Esophagus mucosa (tissue), 1 donor: ENCODE data around the gene GPR17. TPM values are rescaled to one million over a fixed set of nuclear protein-coding genes. Genes with fewer than 3 reads are reported as not detected.
A peak's percentile ranks its signal among the peaks of the same experiment; 100 is the strongest.

Source experiments
- ATAC-seq: fragments of 200-7000 bp; cut with Tn5 transposase; one replicate; pipeline ENCODE4 v1.9.1; 2020
- total RNA-seq: library from RNA; stranded (reverse); gene quantifications from one replicate; pipeline ENCODE4 v1.2.4, GENCODE V29; 2023
- donor health status: DM: yes; HTN: yes; CAD: no.

The GPR17 gene
- total RNA-seq, 1 donor from 2014 or later: not detected

DNA sequence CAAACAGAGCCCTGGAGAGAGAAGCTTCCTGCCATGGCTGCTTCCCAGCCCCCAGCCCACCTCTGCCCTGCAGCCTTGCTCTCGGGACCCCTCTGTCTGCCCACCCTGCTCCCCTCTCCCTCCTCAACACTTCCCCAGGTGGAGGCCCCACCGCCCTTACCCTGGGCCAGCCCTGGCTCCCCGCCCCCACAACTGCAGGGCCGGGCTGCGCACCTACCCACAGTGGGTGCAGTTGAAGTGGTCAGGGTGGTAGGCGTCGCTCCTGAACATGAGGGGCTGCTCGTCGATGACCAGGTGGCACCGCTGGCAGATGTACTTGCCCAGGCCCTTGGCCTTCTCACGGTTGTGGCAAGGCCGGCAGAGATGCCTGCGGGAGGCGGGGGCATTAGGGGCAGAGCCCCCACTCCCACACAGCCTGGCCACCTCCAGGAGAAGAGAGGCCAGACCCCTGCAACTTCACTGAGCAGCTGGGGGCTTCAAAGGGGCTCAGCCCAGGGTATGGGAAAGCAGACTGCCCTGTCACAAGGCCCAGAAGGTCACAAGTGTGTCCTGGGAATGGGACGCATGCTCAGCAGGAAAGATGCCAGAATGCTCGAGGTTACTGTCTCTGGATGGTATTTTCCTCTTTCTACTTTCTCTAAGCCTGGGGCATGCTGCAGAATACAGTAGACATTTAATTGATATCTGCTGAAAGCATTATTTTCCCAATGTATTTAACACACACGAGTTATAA lies 3.1 kb upstream of the GPR17 start:
- ATAC-seq: no peak

DNA sequence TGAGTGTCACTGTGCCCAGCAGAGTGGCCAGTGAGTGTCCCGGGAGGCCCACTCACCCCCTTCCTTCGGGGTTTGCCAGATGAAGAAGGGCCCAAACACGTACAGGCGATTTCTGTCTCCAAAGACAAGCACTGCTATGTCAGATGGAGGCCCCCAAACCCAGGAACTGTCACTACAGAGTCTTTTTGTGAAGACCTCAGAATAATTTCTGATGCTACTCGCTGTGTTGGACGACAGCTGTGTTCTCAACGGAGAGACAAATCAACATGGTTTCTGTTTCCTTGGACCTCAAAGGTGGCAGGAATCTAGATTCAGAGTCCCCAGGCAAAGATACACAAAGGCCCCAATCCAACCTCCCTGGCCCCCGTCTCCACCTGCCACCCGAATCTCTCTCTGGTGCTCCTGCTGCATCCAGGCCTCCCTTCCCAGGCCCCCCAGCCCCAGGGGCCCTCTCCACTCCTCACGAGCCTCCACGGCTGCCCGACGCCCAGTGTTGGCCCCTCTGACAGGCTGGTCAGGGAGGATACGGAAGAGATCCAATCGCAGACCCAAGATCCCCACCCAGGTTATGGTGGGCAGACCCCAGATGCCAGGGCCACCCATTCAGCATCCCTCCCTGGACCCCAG lies 2.4 kb upstream of the GPR17 start:
- no peak for ATAC-seq

DNA sequence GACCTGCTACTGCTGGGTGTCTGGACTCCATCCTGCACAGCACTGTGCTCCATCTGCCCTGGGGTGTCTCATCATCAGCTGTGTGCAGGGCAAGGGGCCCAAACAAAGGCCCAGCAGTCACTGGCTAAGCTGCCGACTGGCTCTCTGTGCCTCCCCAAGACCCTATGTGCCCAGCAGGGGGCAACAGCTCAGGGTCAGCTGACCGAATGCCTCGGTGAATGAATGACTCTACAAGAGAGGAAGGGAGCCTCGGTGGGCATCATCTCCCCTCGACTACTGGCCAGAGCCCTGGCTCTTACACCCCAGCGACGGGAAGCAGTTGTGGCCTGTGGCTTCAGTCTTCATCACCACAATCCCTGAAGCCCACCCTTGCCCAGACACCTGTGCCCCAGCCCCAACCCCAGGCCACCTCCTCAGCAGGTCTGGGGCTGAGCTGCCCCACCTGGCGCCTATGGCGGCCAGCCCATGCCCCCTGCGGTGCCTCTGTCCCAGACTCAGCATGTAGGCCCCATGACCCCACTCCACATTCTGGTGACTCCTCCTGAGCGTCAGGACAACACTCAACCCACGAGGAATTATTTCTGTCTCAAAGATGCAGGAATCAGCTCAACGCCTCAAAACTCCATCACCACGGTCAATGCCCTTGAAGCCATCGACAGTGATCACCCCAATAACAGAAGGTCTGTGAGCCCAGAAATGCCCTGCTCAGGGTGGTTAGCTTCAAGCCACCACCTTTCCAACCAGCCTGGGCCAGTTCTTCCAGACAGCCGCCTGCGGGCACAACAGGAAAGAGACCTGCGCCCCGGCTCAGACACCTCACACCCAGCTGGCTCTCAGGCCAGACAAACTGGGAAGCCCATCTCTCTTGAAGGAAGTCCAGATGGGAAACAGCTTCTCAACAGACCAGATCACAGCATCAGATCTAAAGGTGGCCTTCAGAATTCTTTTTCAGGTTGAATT lies 1.6 kb upstream of the GPR17 start:
- no peak for ATAC-seq

DNA sequence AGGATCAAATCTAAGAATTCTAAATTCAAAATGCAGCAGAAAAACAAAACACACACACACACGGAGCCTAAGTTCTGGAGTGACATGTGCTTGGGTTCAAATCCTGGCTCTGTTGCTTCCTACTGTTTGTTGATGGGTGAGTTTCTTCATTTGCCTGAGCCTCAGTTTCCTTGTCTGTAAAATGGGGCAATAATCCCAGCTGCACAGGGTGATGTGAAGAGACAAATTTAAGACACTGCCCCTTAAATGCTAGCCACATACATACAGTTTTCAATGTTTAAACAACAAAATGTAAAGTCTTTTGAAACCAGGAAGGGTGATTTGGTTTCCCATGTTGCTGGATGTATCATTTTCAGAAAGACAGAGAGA lies 943 bp upstream of the GPR17 start:
- ATAC-seq: no peak

DNA sequence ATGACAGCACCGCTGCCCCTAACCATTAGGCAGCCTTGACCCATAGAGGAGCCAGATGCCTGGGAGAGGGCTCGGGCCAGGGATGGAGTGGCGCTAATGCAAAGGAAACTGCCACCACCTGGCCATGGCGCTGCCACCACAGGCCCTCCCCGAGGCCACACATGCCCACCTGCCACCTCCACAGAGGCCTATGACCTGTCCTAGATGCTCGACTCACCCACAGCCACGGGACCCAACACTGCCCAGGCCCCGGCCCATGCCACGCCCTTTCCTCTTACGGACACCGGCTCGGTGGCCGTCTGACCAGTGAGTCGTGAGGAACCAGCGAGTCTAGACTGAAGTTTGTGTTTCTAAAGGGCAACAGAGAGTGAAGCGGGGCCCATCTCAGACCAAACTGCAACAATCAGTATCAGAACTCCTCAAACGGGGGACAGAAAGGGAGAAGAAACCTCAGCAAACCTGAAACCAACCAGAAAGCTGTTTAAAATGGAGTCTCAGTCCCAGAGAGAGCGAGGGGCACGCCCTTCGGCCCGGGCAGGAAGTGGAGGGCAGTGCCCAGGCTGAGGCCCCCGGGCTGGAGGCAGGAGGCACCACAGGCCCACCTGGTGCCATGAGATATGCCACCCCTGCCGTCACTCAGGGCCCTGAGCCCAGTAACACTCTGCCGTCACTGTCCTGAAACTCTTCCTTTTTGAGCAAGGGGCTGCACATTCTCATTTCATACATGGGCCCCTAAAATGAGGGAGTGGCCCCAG lies 711 bp downstream of the GPR17 start:
- ATAC-seq: peak; percentile 3

DNA sequence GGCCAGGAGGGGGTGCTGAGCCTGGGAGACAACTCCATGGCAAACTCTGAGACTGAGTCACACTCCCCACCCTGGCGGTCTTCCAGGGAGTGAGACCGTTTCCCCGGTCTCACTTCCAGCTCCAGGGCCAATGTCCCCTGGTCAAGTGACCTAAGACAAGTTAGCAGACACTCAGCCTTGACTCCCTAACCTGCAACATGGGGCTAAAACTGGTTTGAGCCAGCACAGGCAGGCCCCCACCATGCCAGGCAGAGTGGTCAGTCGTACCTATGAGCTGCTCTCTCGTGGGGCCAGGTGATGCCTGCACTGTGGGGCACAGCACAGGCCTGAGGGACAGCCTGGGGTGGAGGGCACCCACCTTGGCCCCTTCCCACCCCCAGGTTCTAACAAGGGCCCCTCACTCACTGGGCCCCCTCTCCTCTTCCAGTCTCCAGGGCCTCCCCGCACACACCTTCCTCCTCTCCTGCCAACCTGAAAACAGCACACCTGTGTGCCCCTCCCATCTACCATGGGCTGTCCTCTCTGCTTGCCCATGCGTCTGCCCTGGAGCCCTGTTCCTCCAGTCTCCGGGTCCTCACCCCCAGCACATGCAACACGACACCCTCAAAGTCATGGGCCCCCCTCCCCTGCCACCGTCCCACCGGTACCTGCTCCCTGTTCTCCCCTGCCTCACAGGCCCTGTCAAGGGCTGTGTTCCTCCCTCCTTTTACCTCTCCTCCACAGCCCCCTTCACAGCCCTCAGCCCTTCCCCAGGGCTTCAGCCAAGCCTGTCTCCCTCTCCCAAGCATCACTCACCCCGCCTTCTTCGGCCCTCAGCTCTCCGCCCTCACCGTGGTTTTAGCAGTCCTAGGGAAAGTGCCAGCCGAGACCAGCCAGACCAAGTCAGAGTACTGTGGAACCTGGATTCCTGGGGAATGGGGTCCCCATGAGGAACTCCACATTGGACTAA lies 1.6 kb downstream of the GPR17 start:
- peak; percentile 4 for ATAC-seq

DNA sequence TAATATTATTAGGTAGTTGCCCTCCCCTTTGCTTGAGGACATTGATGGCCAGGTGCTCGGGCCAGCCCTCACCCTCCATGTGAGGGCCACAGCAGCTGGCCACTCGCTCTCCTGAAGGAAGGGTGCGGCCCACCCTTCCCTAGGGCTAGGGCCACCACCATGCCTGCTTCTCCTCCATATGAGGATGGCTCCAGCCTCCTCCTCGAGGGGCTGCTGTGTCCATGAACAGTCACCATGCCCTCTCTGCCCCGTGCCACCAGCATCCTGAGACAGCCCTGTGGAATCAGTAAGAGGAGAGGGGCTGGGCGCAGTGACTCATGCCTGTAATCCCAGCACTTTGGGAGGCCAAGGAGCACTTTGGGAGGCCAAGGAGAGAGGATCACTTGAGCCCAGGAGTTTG lies 2.4 kb downstream of the GPR17 start:
- no peak for ATAC-seq

DNA sequence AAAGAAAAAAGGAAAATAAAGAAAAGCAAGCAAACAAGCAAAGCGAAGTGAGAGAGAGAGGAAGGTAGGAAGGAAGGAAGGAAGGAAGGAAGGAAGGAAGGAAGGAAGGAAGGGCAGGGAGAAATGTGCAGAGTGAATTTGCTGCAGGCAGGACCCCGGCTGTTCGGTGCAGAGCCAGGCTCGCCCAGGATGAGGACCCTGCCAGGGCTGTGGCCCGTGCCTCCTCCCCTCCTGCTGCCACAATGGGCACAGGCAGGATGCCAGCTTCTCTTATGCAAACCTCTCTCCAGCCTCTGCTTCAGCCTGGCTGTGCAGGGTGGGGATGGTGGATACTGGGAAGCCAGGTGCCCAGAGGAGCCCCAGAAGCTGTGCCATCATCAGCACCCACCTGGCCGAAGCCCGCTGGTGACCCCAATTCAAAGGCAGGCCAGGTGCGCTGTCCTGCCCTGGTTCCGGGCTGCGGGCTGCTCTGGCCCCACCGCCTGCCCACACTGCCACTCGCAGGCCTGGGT lies 3.2 kb downstream of the GPR17 start:
- ATAC-seq: no peak

DNA sequence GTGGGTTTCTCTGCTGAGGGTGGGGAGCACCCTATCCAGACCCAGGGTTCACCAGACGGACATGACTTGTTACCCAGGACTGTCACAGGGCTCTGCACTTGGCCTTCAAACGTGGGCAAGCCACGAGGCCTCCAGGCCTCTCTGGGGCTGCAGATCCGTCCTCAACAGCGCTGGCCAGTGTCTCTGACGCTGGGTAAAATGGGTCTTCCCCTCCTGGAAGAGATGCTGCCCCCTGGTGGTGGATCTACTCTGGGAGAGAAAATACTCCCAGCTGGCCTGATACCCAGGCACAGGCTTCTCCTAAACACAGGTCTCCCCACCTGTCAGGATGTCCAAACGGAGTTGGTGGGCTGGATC lies 3.7 kb downstream of the GPR17 start:
- ATAC-seq: peak; percentile 61

DNA sequence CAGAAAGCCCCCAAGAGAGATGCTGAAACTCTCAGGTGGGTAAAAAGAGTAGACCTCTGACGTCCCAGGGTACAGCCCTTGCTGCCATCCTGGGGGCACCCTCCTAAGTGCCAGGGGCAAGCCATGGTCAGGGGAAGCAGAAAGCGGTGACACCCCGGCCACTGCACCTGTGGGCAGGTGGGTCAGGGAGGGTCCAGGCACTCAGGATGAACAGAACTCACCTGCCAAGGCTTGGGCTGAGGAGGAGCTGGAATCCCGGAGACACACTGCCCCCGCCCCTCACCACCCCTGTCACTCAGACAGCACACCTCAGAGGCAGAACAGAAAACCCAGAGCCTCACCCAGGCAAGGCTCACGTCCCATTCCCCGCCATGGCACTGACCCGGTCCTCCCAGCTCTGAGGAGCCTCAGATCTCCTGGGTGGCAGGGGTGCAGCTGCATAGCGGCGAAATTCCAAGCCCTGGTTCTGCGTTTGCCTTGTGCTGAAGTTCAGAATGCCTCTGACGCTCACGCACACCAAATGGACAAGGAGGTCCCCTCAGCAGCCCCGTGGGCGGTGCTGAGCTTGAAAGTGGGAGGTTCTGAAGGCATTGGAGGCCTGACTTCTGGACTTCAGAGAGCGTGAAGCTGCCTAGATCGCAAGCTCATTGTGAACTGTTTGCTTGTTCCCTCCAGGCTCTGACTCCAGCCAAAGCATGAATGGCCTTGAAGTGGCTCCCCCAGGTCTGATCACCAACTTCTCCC lies 4.3 kb downstream of the GPR17 start:
- ATAC-seq: no peak

DNA sequence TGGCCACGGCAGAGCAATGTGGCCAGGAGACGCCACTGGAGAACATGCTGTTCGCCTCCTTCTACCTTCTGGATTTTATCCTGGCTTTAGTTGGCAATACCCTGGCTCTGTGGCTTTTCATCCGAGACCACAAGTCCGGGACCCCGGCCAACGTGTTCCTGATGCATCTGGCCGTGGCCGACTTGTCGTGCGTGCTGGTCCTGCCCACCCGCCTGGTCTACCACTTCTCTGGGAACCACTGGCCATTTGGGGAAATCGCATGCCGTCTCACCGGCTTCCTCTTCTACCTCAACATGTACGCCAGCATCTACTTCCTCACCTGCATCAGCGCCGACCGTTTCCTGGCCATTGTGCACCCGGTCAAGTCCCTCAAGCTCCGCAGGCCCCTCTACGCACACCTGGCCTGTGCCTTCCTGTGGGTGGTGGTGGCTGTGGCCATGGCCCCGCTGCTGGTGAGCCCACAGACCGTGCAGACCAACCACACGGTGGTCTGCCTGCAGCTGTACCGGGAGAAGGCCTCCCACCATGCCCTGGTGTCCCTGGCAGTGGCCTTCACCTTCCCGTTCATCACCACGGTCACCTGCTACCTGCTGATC lies 4.9 kb downstream of the GPR17 start:
- ATAC-seq: no peak

DNA sequence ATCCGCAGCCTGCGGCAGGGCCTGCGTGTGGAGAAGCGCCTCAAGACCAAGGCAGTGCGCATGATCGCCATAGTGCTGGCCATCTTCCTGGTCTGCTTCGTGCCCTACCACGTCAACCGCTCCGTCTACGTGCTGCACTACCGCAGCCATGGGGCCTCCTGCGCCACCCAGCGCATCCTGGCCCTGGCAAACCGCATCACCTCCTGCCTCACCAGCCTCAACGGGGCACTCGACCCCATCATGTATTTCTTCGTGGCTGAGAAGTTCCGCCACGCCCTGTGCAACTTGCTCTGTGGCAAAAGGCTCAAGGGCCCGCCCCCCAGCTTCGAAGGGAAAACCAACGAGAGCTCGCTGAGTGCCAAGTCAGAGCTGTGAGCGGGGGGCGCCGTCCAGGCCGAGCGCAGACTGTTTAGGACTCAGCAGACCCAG lies 5.4 kb downstream of the GPR17 start:
- ATAC-seq: no peak

DNA sequence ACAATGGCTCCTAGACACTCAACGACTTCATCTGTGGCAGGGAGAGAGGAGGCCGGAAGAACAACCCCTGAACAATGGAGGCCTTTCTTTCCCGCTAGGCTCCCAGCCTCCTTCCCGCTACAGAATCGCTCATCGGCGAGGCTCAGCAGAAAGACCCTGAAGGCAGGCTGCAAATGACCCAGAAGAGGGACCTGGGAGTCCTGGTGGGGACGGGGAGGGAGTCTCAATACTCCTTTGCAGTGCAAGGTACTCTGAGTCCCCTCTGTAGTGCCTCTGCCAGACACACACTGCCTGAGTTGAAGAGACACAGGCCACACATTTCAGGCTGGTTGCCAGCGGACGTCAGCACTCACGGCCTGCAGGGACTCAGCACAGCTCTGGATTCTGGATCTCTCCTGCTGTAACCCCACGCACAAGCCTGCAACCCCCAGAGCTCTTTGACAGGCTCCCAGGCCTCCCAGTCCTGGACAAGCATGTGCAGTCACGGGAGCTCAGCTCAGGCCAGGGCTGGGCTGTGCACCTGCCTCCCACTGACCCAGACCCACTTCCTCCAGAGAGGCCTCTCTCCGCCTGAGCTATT lies 6.1 kb downstream of the GPR17 start:
- ATAC-seq: no peak

DNA sequence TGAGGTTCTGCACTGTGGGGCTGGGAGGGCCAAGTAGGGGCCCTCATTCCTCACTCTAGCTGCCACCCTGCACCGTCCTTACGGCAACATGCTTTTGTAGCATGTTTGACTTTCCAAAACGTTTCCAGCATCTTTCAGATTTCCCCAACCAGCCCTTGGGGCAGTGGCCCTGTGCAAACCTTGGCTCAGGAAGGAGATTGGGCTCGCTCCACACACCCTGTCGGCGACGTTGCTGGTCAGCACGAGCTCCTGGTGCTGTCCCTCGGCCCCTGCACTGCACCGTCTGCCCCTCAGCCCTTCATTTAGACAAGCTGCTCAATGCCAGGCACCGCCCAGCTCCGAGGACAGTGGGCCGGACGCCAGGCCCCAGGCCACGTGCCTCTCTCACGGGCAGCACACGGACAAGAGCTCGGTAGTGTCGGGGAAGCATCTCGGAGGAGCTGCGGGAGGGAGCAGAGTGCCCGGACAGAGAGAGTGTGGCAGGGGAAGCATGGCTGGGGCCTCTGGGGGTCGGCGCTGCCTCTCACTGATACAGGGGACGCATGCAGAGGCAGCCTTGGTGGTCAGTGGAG lies 6.9 kb downstream of the GPR17 start:
- no peak for ATAC-seq

DNA sequence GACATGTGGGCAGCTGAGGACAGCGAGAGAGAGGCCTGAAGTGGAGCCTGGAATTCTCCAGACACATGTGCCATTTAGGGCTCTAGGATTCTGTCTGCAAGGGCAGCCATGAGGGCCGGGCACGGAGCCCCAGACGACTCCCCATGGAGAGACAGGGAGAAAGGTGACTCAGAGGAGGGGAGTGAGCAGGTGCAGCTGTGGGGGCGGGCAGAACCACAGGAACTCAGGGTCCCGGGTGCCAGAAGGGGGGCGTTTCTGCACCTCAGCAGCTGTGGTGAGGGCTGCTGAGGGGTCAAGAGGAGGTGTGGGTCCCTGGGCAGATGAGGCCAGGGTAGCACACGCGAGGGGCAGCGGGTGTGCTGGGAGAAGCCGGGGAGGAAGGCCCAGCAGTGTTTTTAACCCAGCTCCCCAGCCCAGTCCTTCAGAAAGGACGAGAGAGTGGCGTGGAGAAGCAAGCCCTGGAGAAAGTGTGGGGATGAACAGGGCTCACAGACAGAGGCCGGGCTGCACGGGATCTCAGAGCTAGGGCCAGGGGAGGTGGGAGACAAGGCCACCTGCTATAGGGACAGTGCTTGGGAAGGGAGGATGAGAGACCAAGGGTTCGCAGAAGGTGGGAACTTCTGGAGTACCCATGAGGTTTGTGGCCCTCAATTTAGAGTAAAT lies 7.6 kb downstream of the GPR17 start:
- ATAC-seq: no peak

DNA sequence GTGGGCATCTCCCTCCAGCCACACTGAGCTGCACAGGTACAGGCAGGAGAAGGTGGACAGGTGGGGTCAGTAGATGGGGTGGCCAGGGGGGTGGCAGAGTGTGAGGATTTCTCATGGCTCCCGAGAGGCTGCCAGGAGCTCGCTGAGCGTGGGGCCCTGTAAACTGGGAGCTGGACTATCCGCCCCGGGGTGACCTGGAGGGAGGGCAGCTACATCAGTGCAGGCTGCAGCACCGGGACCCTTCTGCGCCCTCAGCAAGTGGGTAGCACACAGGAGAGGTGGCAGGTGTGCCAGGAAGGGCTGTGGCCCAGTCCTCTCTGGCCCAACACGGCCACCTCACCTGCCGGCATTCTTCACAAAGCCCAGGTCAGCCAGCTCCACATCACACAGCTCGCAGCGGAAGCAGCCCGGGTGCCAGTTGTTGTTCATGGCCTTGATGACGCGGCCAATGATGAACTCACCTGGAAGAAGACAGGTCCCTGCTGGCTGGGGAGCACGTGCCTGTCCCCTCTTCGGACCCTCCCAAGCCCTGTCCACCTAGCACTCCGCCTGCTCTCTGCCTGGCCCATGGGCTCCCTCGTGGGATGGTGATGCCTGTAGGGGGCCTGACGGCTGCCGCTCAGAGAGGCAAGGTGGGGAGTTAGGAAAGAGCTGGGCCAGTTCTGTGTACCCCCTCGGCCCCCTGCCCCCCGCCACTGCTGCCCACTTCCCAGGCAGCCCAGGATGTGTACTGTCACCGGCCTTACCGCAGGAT lies 8.3 kb downstream of the GPR17 start:
- ATAC-seq: no peak

DNA sequence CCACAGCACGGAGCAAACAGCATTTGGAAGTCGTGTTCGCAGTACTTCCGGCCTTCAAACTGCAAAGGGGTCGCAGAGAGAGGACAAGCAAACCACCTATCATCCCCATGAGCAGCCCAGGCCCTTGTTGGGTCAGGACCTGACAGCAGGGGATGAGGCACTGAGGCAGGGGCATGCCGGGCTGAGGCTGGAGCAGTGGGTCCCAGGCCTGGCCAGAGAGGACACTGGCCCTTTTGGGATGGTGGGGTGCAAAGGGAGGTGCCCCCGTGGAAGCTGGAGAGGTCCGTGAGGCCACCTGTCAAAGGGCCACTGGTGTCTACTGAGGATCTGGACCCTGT lies 8.9 kb downstream of the GPR17 start:
- ATAC-seq: no peak
